ENCODE data around the gene PRDM16. TPM values are rescaled to one million over a fixed set of nuclear protein-coding genes. Genes with fewer than 3 reads are reported as not detected.

Gene PRDM16
- total and polyA plus RNA-seq, 2 experiments from 2014 or later, result 0.14 to 0.16 TPM

DNA sequence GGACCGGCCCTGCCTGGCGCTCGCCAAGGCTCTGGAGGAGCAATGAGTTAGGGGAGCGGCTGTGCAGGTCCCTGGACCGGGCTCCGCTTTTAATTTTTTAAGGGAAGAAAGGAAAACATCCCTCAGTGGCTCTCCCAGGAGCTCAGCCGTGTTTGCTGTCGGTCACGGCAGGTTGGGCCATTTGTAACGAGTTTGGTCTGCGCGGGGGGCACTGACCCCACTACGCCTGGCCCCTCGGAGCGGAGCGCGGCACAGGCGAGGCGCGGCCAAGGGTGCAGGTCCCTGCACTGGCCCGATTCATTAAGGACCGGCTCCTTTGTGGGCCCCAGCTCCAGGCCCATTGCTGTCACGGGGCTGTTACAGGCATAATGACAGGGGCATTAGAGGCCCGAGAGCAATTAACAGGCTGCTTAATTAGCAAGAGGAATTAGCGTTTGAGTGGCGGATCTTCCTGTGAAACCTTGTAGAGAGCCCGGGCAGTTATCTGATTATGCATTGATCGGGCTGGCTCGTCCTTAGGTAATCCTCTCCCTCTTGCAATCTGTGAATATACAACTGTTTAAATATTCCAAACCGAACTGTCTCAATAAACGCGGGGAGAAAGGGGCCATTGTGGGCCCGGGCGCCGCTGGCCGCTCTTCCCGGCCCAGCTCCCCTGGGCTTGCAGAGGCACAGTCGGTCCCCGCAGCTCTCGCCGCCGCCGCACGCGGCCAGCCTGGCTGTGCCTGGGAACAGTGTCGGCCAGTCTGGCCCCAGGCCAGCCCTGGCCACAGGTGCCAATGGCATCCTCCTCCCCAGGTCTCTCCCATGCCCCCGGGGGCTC lies 56.8 kb downstream of the PRDM16 start:
- TF ChIP-seq POLR2AphosphoS5 (IDR thresholded peaks at IDR 0.05; ENCODE audit: low read depth), result no peak
- no peak for TF ChIP-seq ZNF114 (CRISPR knock-in tag; IDR thresholded peaks at IDR 0.05)
- TF ChIP-seq NANOG (IDR thresholded peaks at IDR 0.05; ENCODE audit: borderline replicate concordance), result no peak
- TF ChIP-seq, protein P1, sequence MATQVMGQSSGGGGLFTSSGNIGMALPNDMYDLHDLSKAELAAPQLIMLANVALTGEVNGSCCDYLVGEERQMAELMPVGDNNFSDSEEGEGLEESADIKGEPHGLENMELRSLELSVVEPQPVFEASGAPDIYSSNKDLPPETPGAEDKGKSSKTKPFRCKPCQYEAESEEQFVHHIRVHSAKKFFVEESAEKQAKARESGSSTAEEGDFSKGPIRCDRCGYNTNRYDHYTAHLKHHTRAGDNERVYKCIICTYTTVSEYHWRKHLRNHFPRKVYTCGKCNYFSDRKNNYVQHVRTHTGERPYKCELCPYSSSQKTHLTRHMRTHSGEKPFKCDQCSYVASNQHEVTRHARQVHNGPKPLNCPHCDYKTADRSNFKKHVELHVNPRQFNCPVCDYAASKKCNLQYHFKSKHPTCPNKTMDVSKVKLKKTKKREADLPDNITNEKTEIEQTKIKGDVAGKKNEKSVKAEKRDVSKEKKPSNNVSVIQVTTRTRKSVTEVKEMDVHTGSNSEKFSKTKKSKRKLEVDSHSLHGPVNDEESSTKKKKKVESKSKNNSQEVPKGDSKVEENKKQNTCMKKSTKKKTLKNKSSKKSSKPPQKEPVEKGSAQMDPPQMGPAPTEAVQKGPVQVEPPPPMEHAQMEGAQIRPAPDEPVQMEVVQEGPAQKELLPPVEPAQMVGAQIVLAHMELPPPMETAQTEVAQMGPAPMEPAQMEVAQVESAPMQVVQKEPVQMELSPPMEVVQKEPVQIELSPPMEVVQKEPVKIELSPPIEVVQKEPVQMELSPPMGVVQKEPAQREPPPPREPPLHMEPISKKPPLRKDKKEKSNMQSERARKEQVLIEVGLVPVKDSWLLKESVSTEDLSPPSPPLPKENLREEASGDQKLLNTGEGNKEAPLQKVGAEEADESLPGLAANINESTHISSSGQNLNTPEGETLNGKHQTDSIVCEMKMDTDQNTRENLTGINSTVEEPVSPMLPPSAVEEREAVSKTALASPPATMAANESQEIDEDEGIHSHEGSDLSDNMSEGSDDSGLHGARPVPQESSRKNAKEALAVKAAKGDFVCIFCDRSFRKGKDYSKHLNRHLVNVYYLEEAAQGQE (IDR thresholded peaks at IDR 0.05; ENCODE audit: unreplicated experiment), result no peak
- TF ChIP-seq, protein P2, sequence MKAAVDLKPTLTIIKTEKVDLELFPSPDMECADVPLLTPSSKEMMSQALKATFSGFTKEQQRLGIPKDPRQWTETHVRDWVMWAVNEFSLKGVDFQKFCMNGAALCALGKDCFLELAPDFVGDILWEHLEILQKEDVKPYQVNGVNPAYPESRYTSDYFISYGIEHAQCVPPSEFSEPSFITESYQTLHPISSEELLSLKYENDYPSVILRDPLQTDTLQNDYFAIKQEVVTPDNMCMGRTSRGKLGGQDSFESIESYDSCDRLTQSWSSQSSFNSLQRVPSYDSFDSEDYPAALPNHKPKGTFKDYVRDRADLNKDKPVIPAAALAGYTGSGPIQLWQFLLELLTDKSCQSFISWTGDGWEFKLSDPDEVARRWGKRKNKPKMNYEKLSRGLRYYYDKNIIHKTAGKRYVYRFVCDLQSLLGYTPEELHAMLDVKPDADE (IDR thresholded peaks at IDR 0.05), result no peak
- Mint-ChIP-seq H3K4me3 (no peak overlapping the region), H3K9me3 (peaks cover 4% of the 10 kb centered on the region; the same call in 1 of the 3 replicates), H3K4me1 (peaks cover 30% of the 10 kb centered on the region), H3K27me3 (ENCODE audit: insufficient read depth, low read depth, poor library complexity) (peaks cover 12% of the 10 kb centered on the region), H3K36me3 (ENCODE audit: low read depth) (no peaks in the 10 kb centered on the region), H3K27ac (no peak overlapping the region)
- Histone ChIP-seq H3K36me3 (ENCODE audit: insufficient read depth) (no peaks in the 10 kb centered on the region), H3K4me2 (no peak overlapping the region), H3K27ac (ENCODE audit: low read depth) (no peak overlapping the region), H3K79me2 (replicated peaks; ENCODE audit: insufficient read depth) (no peaks in the 10 kb centered on the region), H4K20me1 (replicated peaks; ENCODE audit: insufficient read depth) (no peaks in the 10 kb centered on the region), H3K9me2 (ENCODE audit: insufficient read depth) (no peaks in the 10 kb centered on the region), H3F3A (replicated peaks; ENCODE audit: low read depth) (no peaks in the 10 kb centered on the region), H3K4me3 (no peak overlapping the region), H2AFZ (no peak overlapping the region), H3K27me3 (ENCODE audit: insufficient read depth) (no peaks in the 10 kb centered on the region), H3K4me1 (ENCODE audit: insufficient read depth) (no peaks in the 10 kb centered on the region)
- ATAC-seq (peak; percentile 9; the same call in 1 of the 3 replicates), DNase-seq (ENCODE audit: low spot score) (no peak)

DNA sequence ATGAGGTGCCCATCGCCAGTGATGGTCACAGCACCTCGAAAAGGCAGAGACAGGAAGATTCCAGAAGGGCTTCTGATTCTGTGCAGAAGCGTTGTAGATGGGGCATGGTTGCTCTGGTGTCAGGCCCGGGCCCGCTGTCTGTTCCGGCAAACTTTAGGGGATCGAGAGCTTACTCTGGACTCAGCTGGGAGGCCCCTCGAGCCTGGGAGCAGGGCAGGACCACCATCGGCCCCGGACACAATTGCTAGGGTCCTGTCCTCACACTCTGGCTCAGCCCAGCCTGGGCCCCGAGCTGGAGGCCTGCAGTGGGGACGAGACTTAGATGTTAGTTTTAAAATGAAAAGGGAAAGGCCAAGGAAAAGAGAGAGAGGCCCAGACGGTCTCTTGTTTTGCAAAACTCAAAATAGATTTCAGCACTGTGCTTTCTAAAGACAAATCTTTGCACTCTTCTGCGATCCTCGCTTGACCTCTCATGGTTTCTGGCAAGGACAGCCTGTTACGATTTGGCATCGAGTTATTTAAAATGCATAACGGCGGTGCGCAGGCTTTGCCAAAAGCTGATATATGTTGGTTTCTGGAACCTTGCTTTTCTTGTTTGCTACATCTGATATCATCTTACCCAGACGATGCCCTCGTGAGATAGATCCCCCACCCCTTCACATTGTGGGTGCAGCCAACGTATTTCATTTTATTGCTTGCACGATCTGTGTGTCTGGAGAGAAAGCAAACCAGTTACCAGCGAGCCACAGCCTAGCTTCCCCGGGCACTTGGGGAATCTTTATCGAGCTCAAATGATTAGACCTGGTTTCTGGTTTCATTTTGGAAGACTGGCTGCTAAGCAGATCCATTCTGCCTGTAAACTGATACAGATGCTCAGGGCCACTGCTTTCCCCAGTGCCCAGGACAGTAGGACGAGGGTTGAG lies 58.0 kb downstream of the PRDM16 start:
- Mint-ChIP-seq H3K36me3 (ENCODE audit: low read depth) (no peaks in the 10 kb centered on the region), H3K27me3 (ENCODE audit: insufficient read depth, low read depth, poor library complexity) (peaks cover 12% of the 10 kb centered on the region), H3K4me3 (no peak overlapping the region), H3K4me1 (peaks cover 24% of the 10 kb centered on the region), H3K27ac (peak overlapping the region; percentile 62; the same call in 1 of the 2 replicates), H3K9me3 (peaks cover 4% of the 10 kb centered on the region; the same call in 1 of the 3 replicates)
- Histone ChIP-seq H2AFZ (no peak overlapping the region), H3K4me2 (no peak overlapping the region), H3K9me2 (ENCODE audit: insufficient read depth) (no peaks in the 10 kb centered on the region), H4K20me1 (replicated peaks; ENCODE audit: insufficient read depth) (no peaks in the 10 kb centered on the region), H3K79me2 (replicated peaks; ENCODE audit: insufficient read depth) (no peaks in the 10 kb centered on the region), H3F3A (replicated peaks; ENCODE audit: low read depth) (no peaks in the 10 kb centered on the region), H3K27ac (ENCODE audit: low read depth) (no peak overlapping the region), H3K36me3 (ENCODE audit: insufficient read depth) (no peaks in the 10 kb centered on the region), H3K4me1 (ENCODE audit: insufficient read depth) (no peaks in the 10 kb centered on the region), H3K27me3 (ENCODE audit: insufficient read depth) (no peaks in the 10 kb centered on the region), H3K4me3 (no peak overlapping the region)
- ATAC-seq (no peak), DNase-seq (ENCODE audit: low spot score) (no peak)
- TF ChIP-seq ZNF114 (CRISPR knock-in tag; IDR thresholded peaks at IDR 0.05) (no peak), POLR2AphosphoS5 (IDR thresholded peaks at IDR 0.05; ENCODE audit: low read depth) (no peak), JUNB (IDR thresholded peaks at IDR 0.05; ENCODE audit: unreplicated experiment) (no peak), STAT1 (IDR thresholded peaks at IDR 0.05; ENCODE audit: unreplicated experiment) (no peak), NANOG (IDR thresholded peaks at IDR 0.05; ENCODE audit: borderline replicate concordance) (no peak), EZH2phosphoT487 (IDR thresholded peaks at IDR 0.05; ENCODE audit: unreplicated experiment) (no peak)
- TF ChIP-seq, protein P3, sequence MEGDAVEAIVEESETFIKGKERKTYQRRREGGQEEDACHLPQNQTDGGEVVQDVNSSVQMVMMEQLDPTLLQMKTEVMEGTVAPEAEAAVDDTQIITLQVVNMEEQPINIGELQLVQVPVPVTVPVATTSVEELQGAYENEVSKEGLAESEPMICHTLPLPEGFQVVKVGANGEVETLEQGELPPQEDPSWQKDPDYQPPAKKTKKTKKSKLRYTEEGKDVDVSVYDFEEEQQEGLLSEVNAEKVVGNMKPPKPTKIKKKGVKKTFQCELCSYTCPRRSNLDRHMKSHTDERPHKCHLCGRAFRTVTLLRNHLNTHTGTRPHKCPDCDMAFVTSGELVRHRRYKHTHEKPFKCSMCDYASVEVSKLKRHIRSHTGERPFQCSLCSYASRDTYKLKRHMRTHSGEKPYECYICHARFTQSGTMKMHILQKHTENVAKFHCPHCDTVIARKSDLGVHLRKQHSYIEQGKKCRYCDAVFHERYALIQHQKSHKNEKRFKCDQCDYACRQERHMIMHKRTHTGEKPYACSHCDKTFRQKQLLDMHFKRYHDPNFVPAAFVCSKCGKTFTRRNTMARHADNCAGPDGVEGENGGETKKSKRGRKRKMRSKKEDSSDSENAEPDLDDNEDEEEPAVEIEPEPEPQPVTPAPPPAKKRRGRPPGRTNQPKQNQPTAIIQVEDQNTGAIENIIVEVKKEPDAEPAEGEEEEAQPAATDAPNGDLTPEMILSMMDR (conservative IDR thresholded peaks at IDR 0.05; ENCODE audit: low read depth in 2 of 2), result no peak
- TF ChIP-seq, protein P2 (IDR thresholded peaks at IDR 0.05), result no peak
- TF ChIP-seq, protein P1 (IDR thresholded peaks at IDR 0.05; ENCODE audit: unreplicated experiment), result no peak

Measured in GM23338 (cell line).